ENCODE results near the gene DGKG.

DGKG gene

DNA sequence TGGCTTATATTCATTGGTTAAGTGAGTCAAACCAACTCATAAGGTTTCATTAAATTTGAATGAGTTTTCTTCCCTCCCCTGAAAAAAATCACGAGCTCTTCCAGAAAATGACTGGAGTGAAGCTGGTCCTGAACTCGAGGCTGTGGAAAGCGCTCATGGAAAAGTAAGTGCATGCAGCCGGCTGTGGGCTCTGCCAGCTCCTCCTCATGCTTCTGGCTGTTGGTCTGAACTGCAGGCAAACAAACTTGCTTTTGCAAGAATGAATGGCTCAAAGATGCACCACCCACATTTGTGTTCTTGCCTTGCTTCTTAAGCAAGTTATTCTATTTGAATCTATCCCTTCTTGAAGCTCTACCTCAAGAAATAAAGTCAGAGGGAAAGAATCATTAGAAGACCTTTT, 259.3 kb downstream of the DGKG start:
- no peak for DNase-seq

DNA sequence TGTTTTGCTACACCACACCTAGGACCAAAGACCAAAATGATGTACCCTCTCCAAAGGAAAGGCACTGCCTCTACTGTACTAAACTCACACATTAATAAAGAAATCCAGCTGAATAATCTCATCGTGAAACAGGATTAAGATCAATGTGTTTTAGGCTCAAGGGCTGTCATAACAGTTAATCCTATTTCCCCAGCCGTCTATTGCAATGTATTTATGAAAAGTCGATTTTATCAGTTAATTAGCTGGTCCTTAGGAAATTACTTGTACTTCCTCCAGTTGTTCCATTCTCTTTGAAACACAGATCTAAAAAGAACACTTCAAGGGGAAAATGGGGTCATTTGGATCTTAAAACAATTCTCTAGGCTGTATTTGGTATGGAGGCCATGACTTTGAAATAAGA, 261.6 kb downstream of the DGKG start:
- DNase-seq, result no peak

DNA sequence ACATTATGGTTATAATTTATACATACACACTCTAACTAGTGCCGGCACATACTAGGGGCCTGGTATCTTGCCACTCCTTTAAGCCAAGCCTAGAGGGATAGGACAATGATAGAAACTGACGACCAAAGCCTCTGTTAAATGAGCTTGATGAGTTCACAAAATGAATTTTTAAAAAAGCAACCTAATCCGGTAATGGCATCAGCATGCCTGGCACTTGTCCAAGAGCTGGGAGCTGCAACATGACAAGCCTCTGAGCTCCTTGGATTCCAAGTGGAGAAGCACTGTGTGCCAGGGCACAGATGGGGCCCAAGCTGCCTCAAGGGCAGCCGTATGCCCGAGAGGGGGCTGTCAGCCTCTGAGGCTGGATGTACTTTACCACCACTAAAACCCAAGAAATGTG, 262.9 kb downstream of the DGKG start:
- no peak for DNase-seq

DNA sequence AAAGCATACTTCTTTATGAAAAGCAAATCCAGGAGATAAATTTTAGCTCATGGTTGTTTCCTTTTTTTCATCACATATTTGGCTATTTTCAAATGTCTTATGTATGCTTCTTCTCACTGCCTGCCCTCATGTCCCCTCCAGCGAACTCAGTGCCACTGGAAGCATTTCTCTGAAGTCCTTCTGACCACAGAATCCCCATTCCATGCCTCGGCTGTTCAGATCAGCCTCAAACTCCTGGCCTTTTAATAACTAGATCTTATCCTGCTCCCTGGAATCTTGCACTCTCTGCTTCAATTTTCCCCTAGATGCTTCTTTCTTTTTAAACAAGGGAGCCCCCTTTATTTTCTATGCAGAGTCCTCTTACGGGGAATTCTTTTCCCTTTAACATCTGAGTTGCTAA, 263.3 kb downstream of the DGKG start:
- DNase-seq, result no peak

DNA sequence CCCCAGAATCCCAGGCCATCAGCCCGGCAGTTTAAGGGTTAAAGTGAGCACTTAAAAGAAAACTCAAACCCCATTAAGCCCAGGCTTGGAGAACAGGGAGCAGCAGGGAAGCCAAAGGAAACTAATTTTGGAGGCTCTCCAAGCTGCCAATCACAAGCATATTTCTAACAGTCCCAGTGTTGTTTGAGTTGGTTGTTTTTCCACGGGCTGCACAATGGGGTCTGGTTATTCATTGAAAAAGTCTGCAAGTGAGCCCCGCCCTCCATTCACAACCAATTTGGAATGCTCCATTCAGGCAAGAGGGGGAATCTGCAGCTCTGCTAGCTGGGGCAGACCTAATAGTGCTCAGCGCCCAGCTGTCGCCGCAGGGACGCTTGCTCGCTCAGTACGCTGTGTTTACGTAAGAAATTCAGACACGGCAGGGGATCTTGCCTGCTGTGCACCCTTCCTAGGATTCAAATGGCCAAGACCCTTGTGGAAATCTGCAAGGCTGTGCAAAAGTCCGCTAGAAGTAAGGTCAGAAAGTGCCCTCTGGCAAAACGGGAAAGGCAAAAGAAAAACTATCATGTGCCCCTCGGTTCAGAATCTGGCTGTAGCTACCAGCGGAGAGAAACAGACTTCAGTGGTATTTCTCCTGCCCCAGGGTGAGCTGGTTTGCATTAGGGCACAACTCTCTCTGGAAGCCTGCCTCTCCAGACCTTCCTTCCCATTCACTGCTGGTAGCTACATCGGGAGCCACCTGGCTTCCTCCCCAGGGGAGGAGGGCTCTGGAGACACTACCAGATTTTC, 264.2 kb downstream of the DGKG start:
- DNase-seq, result no peak

DNA sequence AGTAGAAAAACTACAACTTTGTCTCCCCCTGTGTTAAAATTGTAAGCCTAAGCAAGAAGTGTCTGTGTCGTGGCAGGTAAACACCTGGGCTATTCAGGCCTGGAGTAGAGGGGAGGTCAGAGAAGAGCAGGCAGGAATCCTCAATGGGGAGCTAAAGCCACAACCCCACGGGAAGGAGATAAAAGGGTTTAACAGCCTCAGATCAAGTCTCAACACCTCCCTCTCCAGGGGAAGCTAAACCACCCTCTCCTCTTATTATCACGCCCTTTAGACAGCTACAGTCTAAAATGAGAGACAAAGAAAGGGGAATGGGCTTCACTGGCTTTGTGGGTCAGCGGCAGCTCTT, 264.7 kb downstream of the DGKG start:
- DNase-seq, result no peak

Data from GOT3 (cell line).